HEK293 (cell line): ENCODE data around the gene SPOCK1.

ENCODE experiments used
- CTCF ChIP-seq: fragments of 450-650 bp; formaldehyde crosslinking; IDR thresholded peaks from 2 replicates; pipeline ENCODE4 v1.5.1; 2016; ENCODE audit warnings: missing biosample characterization, missing genetic modification characterization
- PRDM6 ChIP-seq: fragments of 450-650 bp; formaldehyde crosslinking; IDR thresholded peaks from 2 replicates; pipeline ENCODE4 v1.5.1; 2017; ENCODE audit warnings: missing biosample characterization, missing genetic modification characterization
- ZNF140 ChIP-seq: fragments of 450-650 bp; formaldehyde crosslinking; IDR thresholded peaks from 2 replicates; pipeline ENCODE4 v1.5.1; 2016; ENCODE audit warnings: missing biosample characterization, missing genetic modification characterization
- ZNF24 ChIP-seq: fragments of 450-650 bp; formaldehyde crosslinking; IDR thresholded peaks from 2 replicates; pipeline ENCODE4 v1.5.1; 2016; ENCODE audit warnings: missing biosample characterization, missing genetic modification characterization
- ZNF274 ChIP-seq, 2 experiments: fragments of 200-500 bp in 1 of 2; fragments of 450-650 bp in 1 of 2; sonication (Bioruptor generic) in 1 of 2; formaldehyde crosslinking in 1 of 2; IDR thresholded peaks; 2 replicates each; pipeline versions ENCODE4 v1.5.1 to v1.6.1; 2014 to 2016; ENCODE audit warnings: borderline replicate concordance in 1 of 2, inconsistent platforms in 1 of 2, low read length in 1 of 2, missing biosample characterization in 1 of 2, missing genetic modification characterization in 1 of 2
- ZNF621 ChIP-seq: fragments of 450-650 bp; formaldehyde crosslinking; IDR thresholded peaks from 2 replicates; pipeline ENCODE4 v1.5.1; 2017; ENCODE audit warnings: missing biosample characterization, missing genetic modification characterization
- ZNF777 ChIP-seq: fragments of 450-650 bp; formaldehyde crosslinking; IDR thresholded peaks from 2 replicates; pipeline ENCODE4 v1.5.1; 2017; ENCODE audit warnings: missing biosample characterization, missing genetic modification characterization, borderline replicate concordance
- TF ChIP-seq, protein P1 (sequence below): fragments of 450-650 bp; formaldehyde crosslinking; IDR thresholded peaks from 2 replicates; pipeline ENCODE4 v1.5.1; 2017; ENCODE audit warnings: missing biosample characterization, missing genetic modification characterization
- TF ChIP-seq, protein P2 (sequence below): fragments of 450-650 bp; formaldehyde crosslinking; IDR thresholded peaks from 2 replicates; pipeline ENCODE4 v1.5.1; 2016; ENCODE audit warnings: missing biosample characterization, missing genetic modification characterization

DNA sequence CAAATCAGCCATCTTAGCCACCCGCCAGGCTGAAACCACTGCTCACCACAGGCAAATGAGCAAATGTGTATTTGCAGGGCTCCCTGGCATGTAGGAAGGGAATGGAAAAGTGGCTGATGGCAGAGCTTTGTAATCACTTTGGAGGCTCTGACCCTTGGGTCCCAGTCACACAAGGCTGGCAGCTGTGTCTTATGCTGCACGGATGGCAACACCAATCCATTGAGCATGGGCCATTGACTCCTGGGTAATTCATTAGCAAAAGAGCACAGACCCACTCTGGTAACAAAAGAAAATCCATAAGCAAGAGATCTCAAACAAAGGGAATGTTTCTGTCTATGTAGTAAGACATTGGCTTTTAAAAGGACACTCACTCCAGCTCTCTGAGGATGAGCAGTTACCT lies 57.6 kb downstream of the SPOCK1 start:
- TF ChIP-seq ZNF621 (tag by site-specific recombination) (no peak), ZNF777 (no peak), CTCF (tag by site-specific recombination) (no peak), PRDM6 (tag by site-specific recombination) (no peak), ZNF274 (IDR thresholded peaks at IDR 0.05; ENCODE audit: low read length) (no peak), ZNF274 (tag by site-specific recombination; IDR thresholded peaks at IDR 0.05; ENCODE audit: borderline replicate concordance) (no peak), ZNF24 (tag by site-specific recombination) (no peak), ZNF140 (no peak)
- TF ChIP-seq, protein P1, sequence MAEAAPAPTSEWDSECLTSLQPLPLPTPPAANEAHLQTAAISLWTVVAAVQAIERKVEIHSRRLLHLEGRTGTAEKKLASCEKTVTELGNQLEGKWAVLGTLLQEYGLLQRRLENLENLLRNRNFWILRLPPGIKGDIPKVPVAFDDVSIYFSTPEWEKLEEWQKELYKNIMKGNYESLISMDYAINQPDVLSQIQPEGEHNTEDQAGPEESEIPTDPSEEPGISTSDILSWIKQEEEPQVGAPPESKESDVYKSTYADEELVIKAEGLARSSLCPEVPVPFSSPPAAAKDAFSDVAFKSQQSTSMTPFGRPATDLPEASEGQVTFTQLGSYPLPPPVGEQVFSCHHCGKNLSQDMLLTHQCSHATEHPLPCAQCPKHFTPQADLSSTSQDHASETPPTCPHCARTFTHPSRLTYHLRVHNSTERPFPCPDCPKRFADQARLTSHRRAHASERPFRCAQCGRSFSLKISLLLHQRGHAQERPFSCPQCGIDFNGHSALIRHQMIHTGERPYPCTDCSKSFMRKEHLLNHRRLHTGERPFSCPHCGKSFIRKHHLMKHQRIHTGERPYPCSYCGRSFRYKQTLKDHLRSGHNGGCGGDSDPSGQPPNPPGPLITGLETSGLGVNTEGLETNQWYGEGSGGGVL, result no peak
- TF ChIP-seq, protein P2, sequence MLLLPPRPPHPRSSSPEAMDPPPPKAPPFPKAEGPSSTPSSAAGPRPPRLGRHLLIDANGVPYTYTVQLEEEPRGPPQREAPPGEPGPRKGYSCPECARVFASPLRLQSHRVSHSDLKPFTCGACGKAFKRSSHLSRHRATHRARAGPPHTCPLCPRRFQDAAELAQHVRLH (tag by site-specific recombination), result no peak
